B cell (primary cell): Measurements from ENCODE around the gene APH1A. TPM values are rescaled to one million over a fixed set of nuclear protein-coding genes. Genes with fewer than 3 reads are reported as not detected.
A peak's percentile ranks its signal among the peaks of the same experiment; 100 is the strongest.

ENCODE experiments used
- ATAC-seq: fragments of 200-7000 bp; cut with Tn5 transposase; one replicate; pipeline ENCODE4 v1.10.0; 2021; ENCODE audit warnings: low read depth, mild to moderate bottlenecking, moderate number of reproducible peaks, moderate library complexity
- CTCF ChIA-PET: fragments of 350-600 bp; sonication (Branson Sonifier 250); formaldehyde crosslinking; loops from one replicate; lab custom pipeline; 2021; ENCODE audit warnings: antibody characterized with exemption, inconsistent platforms; lab: Charles Lee
- POLR2A ChIA-PET: fragments of 350-600 bp; sonication (Branson Sonifier 250); formaldehyde crosslinking; loops from one replicate; lab custom pipeline; 2021; ENCODE audit warnings: antibody characterized with exemption; lab: Charles Lee
- DNase-seq: peaks from one replicate; pipeline ENCODE4 v3.0.0; 2013
- H2AFZ ChIP-seq: 2 replicates; pipeline ENCODE4 v1.6.1; 2012; ENCODE audit warnings: mild to moderate bottlenecking, low read depth, low read length; ENCODE audit not compliant: insufficient read depth, poor library complexity, severe bottlenecking
- H3K27ac ChIP-seq, 2 donors: 1 replicate in 1 of 2; 2 replicates in 1 of 2; pipeline ENCODE4 v1.5.1; 2012 to 2013; ENCODE audit warnings: low read length in 2 of 2, mild to moderate bottlenecking in 2 of 2, moderate library complexity in 1 of 2
- H3K27me3 ChIP-seq, 4 experiments: fragments of 200-600 bp in 1 of 4; sonication (generic) in 1 of 4; replicated peaks in 1 of 4; 1 replicate in 2 of 4; 2 replicates in 2 of 4; pipeline versions ENCODE4 v1.6.1 to v1.7.0; 2013 to 2016; ENCODE audit warnings: low read length in 3 of 4, mild to moderate bottlenecking in 2 of 4, mixed read lengths in 1 of 4, moderate library complexity in 1 of 4; ENCODE audit not compliant: insufficient read depth in 4 of 4, control insufficient read depth in 3 of 4; ENCODE audit errors: control extremely low read depth in 1 of 4
- H3K36me3 ChIP-seq, 2 experiments: replicated peaks in 1 of 2; 1 replicate in 1 of 2; 2 replicates in 1 of 2; pipeline versions ENCODE4 v1.6.1 to v1.7.1; 2013; ENCODE audit warnings: low read length in 1 of 2; ENCODE audit not compliant: insufficient read depth in 2 of 2, control insufficient read depth in 1 of 2; ENCODE audit errors: control extremely low read depth in 1 of 2, extremely low read depth in 1 of 2
- H3K4me1 ChIP-seq, 2 donors: fragments of 200-600 bp in 1 of 2; sonication (generic) in 1 of 2; 1 replicate in 1 of 2; 2 replicates in 1 of 2; pipeline versions ENCODE4 v1.5.1 to v1.6.1; 2013 to 2017; ENCODE audit warnings: low read length in 2 of 2; ENCODE audit not compliant: control insufficient read depth in 2 of 2, insufficient read depth in 2 of 2
- H3K4me2 ChIP-seq: replicated peaks from 2 replicates; pipeline ENCODE3; 2012; ENCODE audit warnings: mild to moderate bottlenecking, low read depth, low read length; ENCODE audit not compliant: poor library complexity, severe bottlenecking
- H3K4me3 ChIP-seq, 5 experiments: fragments of 200-600 bp in 1 of 5; sonication (generic) in 1 of 5; 1 replicate in 3 of 5; 2 replicates in 2 of 5; pipeline versions ENCODE4 v1.5.1 to v1.7.0; 2011 to 2016; ENCODE audit warnings: low read length in 4 of 5, mild to moderate bottlenecking in 4 of 5, low read depth in 2 of 5, control low read depth in 1 of 5, moderate library complexity in 1 of 5; ENCODE audit not compliant: insufficient read depth in 1 of 5; ENCODE audit errors: control extremely low read depth in 1 of 5, extremely low read depth in 1 of 5
- H3K79me2 ChIP-seq: fragments of 200-600 bp; sonication (generic); one replicate; pipeline ENCODE4 v1.6.0; 2016; ENCODE audit warnings: low read length; ENCODE audit not compliant: control insufficient read depth, insufficient read depth
- H3K9ac ChIP-seq: fragments of 200-600 bp; sonication (generic); 2 replicates; pipeline ENCODE4 v1.6.1; 2017; ENCODE audit warnings: mild to moderate bottlenecking, low read length, moderate library complexity
- H3K9me3 ChIP-seq, 3 donors: one replicate each; pipeline versions ENCODE4 v1.6.1 to v1.7.1; 2013; ENCODE audit warnings: low read length in 2 of 3; ENCODE audit not compliant: control insufficient read depth in 2 of 3, insufficient read depth in 1 of 3; ENCODE audit errors: control extremely low read depth in 1 of 3
- H4K20me1 ChIP-seq: 2 replicates; pipeline ENCODE4 v1.6.0; 2012; ENCODE audit warnings: mild to moderate bottlenecking, low read length; ENCODE audit not compliant: insufficient read depth, control insufficient read depth, poor library complexity, severe bottlenecking
- H3K27ac Mint-ChIP-seq: one replicate; pipeline ENCODE4 v1.8.0; 2021; ENCODE audit warnings: mixed read lengths
- H3K27me3 Mint-ChIP-seq: one replicate; pipeline ENCODE4 v1.8.0; 2021; ENCODE audit warnings: mixed read lengths
- H3K4me1 Mint-ChIP-seq: one replicate; pipeline ENCODE4 v1.8.0; 2021; ENCODE audit warnings: mixed read lengths
- H3K4me3 Mint-ChIP-seq: one replicate; pipeline ENCODE4 v1.8.0; 2021; ENCODE audit warnings: mixed read lengths
- H3K9me3 Mint-ChIP-seq: one replicate; pipeline ENCODE4 v1.8.0; 2022; ENCODE audit warnings: mixed read lengths; ENCODE audit not compliant: insufficient read depth
- EZH2 ChIP-seq: IDR thresholded peaks from 2 replicates; pipeline ENCODE4 v1.6.1; 2012; ENCODE audit warnings: borderline replicate concordance, low read depth, mild to moderate bottlenecking, moderate library complexity, low read length; ENCODE audit not compliant: insufficient read depth, poor library complexity, severe bottlenecking
- WGBS: methylation state at CpG from one replicate; pipeline ENCODE4 v1.1.5; 2013; ENCODE audit warnings: missing lambda C conversion rate; ENCODE audit not compliant: insufficient coverage; 5-methylcytosine and 5-hydroxymethylcytosine counted together
- intact Hi-C: fragments of 100-400 bp; cut with micrococcal nuclease; formaldehyde crosslinking; loops from one replicate; pipeline ENCODE4 v1.10.0; 2022
- polyA plus RNA-seq: library from polyadenylated mRNA; depleted of rRNA; stranded (reverse); fragments of >200 nt; gene quantifications from 2 replicates; pipeline ENCODE4 v1.2.3, GENCODE V29; 2012
- total RNA-seq, 2 donors: library from RNA; stranded (reverse); fragments of 120-200 nt in 1 of 2; gene quantifications; 1 replicate in 1 of 2; 2 replicates in 1 of 2; pipeline versions ENCODE4 v1.2.3 to v1.2.4, GENCODE V29; 2013 to 2022
- TF ChIP-seq, protein P1 (sequence below): fragments of 200-600 bp; IDR thresholded peaks from one replicate; pipeline ENCODE4 v1.8.0; 2022; ENCODE audit warnings: antibody characterized with exemption, mild to moderate bottlenecking

APH1A gene
- total and polyA plus RNA-seq, 2 donors (not counting 1 experiment from before 2014, with no cell fraction given): 135 to 165 TPM

DNA sequence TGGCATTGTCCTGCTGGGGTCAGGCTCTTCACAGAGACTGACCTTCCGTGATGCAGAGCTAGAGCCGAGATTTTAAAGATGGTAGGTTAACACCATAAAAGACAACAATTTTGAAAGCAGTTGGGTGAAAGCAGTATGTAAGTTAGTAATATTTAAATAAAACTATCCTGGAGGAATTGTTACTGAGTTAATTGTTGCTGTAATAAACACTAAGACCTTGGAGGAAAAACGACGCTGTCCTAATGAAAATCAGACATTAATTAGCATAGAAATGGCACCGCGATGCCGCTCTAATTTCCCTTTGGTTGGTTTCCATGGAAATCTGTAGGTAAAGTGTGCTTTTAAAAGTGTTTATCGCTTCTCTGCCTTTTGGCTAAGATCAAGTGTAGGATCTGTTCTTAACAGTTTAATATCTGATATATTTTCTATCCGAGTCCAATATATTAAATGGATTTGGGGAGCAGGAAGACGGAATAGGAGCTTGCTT lies 32.2 kb downstream of the APH1A start:
- H4K20me1 ChIP-seq: no peaks in the 10 kb centered on the region
- 35% methylated on average over 5 of the region's 10 CpGs for WGBS
- H3K4me1 Mint-ChIP-seq: peaks cover 16% of the 10 kb centered on the region
- intact Hi-C loops: loop anchor here (1.0 to 5.0 kb wide), 7 partner anchors 23 to 772 kb away; partner anchors contain the start of genes APH1A, CIART, MRPS21 and PRUNE1
- no peaks in the 10 kb centered on the region for H3K27me3 Mint-ChIP-seq
- H3K4me2 ChIP-seq: peak overlapping the region; percentile 93
- H3K4me3 Mint-ChIP-seq: no peak overlapping the region
- H3K36me3 ChIP-seq: no peaks in the 10 kb centered on the region
- H3K27me3 ChIP-seq: no peaks in the 10 kb centered on the region
- peak overlapping the region; percentile 84 for H2AFZ ChIP-seq
- H3K4me3 ChIP-seq: peak overlapping the region; percentile 61 to 98 (median 86)
- H3K4me1 ChIP-seq: peaks cover 23% of the 10 kb centered on the region in 2 donors
- H3K9ac ChIP-seq: peak overlapping the region; percentile 90
- TF ChIP-seq, protein P1, sequence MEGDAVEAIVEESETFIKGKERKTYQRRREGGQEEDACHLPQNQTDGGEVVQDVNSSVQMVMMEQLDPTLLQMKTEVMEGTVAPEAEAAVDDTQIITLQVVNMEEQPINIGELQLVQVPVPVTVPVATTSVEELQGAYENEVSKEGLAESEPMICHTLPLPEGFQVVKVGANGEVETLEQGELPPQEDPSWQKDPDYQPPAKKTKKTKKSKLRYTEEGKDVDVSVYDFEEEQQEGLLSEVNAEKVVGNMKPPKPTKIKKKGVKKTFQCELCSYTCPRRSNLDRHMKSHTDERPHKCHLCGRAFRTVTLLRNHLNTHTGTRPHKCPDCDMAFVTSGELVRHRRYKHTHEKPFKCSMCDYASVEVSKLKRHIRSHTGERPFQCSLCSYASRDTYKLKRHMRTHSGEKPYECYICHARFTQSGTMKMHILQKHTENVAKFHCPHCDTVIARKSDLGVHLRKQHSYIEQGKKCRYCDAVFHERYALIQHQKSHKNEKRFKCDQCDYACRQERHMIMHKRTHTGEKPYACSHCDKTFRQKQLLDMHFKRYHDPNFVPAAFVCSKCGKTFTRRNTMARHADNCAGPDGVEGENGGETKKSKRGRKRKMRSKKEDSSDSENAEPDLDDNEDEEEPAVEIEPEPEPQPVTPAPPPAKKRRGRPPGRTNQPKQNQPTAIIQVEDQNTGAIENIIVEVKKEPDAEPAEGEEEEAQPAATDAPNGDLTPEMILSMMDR: no peak
- TF ChIP-seq EZH2: no peak
- peaks cover 27% of the 10 kb centered on the region for H3K79me2 ChIP-seq
- ATAC-seq (no peak), DNase-seq (no peak)
- H3K27ac Mint-ChIP-seq: no peak overlapping the region
- H3K27ac ChIP-seq: peak overlapping the region in 1 of 2 donors; percentile 98
- no peaks in the 10 kb centered on the region for H3K9me3 Mint-ChIP-seq
- H3K9me3 ChIP-seq: no peaks in the 10 kb centered on the region
- ChIA-PET CTCF (interaction anchor here (1.2 kb wide), 1 partner anchor 50 kb away, joined by 6 read pairs; no protein-coding TSS in a partner anchor), POLR2A (interaction anchor here (0.6 to 0.7 kb wide), 2 partner anchors 23 to 133 kb away, joined by 3 to 5 read pairs; no protein-coding TSS in a partner anchor)
